Suprapubic skin (tissue), 4 donors: ENCODE results near the gene VPS37B.

Source experiments
- CTCF ChIP-seq, 2 donors: fragments of 200-600 bp in 1 of 2; fragments of 450-650 bp in 1 of 2; sonication (generic) in 1 of 2; IDR thresholded peaks; one replicate each; pipeline ENCODE4 v1.5.1; 2016 to 2019; ENCODE audit warnings: antibody characterized with exemption in 2 of 2, mild to moderate bottlenecking in 1 of 2, moderate library complexity in 1 of 2
- EP300 ChIP-seq: sonication (generic); formaldehyde crosslinking; IDR thresholded peaks from one replicate; pipeline ENCODE4 v1.6.1; 2017; ENCODE audit warnings: antibody characterized with exemption
- POLR2A ChIP-seq, 2 donors: fragments of 450-650 bp; IDR thresholded peaks; one replicate each; pipeline ENCODE4 v1.6.1; 2017; ENCODE audit warnings: antibody characterized with exemption in 2 of 2, mild to moderate bottlenecking in 2 of 2, moderate library complexity in 2 of 2
- POLR2AphosphoS5 ChIP-seq, 3 donors: sonication (generic); formaldehyde crosslinking; IDR thresholded peaks; one replicate each; pipeline ENCODE4 v1.6.1; 2017; ENCODE audit warnings: antibody characterized with exemption in 3 of 3

DNA sequence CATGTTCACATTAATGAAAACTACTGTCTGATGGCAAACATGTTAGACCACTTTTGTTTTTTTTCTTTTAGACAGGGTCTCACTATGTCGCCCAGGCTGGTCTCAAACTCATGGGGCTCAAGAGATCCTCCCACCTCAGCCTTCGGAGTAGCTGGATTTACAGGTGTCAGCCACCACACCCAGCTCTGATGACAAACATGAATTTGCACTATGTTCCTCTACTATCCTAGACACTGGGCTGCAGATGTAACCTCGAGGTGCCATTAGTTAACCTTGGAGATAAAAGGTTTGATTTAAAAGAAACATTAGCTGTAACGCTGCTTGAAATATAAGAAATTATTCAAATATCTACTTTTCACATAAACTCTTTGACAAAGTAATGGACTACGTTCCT lies 8.1 kb downstream of the VPS37B start:
- TF ChIP-seq CTCF (IDR thresholded peaks at IDR 0.05), result no peak
- TF ChIP-seq POLR2AphosphoS5 (IDR thresholded peaks at IDR 0.05), result no peak
- TF ChIP-seq POLR2A (IDR thresholded peaks at IDR 0.05), result no peak
- no peak for TF ChIP-seq EP300
